Mesothelial cell of epicardium (in vitro differentiated cells): ENCODE measurements around the gene CCL2. TPM values are rescaled to one million over a fixed set of nuclear protein-coding genes. Genes with fewer than 3 reads are reported as not detected.

Experiments
- DNase-seq, 2 experiments: peaks; one replicate each; pipeline ENCODE4 v3.0.0; 2021; ENCODE audit warnings: low spot score in 2 of 2; ENCODE audit not compliant: unreplicated experiment in 2 of 2
- H3K27ac Mint-ChIP-seq: 2 replicates; pipeline ENCODE4 v1.8.0; 2021; ENCODE audit warnings: mixed read lengths
- H3K27me3 Mint-ChIP-seq: 2 replicates; pipeline ENCODE4 v1.8.0; 2021; ENCODE audit warnings: low read depth, mixed read lengths
- H3K36me3 Mint-ChIP-seq: 2 replicates; pipeline ENCODE4 v1.8.0; 2021; ENCODE audit warnings: mixed read lengths
- H3K4me1 Mint-ChIP-seq: 2 replicates; pipeline ENCODE4 v1.8.0; 2021; ENCODE audit warnings: mixed read lengths
- H3K4me3 Mint-ChIP-seq: 2 replicates; pipeline ENCODE4 v1.8.0; 2021; ENCODE audit warnings: mild to moderate bottlenecking, moderate library complexity, mixed read lengths
- H3K9me3 Mint-ChIP-seq: 2 replicates; pipeline ENCODE4 v1.8.0; 2021; ENCODE audit warnings: mixed read lengths
- CTCF ChIP-seq: fragments of 200-600 bp; sonication (generic); IDR thresholded peaks from one replicate; pipeline ENCODE4 v1.5.0; 2021; ENCODE audit warnings: antibody characterized with exemption; ENCODE audit not compliant: unreplicated experiment
- total RNA-seq: library from RNA; stranded (reverse); gene quantifications from 3 replicates; pipeline ENCODE4 v1.2.1, GENCODE V29; 2021

The CCL2 gene
- total RNA-seq, 1 donor from 2014 or later: 53.5 TPM

GRCh38 chr17:34265711-34266110, 10.6 kb downstream of the CCL2 start:
- Mint-ChIP-seq H3K27me3 (peaks cover 57% of the 10 kb centered on the region), H3K27ac (no peak overlapping the region), H3K4me1 (peaks cover 4% of the 10 kb centered on the region), H3K4me3 (no peak overlapping the region), H3K9me3 (no peaks in the 10 kb centered on the region), H3K36me3 (no peaks in the 10 kb centered on the region)
- TF ChIP-seq CTCF: no peak
- no peak for DNase-seq

- H3K36me3 Mint-ChIP-seq: no peaks in the 10 kb centered on the region
- no peak for DNase-seq
Observed at GRCh38 chr17:34269969-34270368, 14.9 kb downstream of the CCL2 start, which contains the start of gene CCL7. Gene CCL7 (plus strand): TSS chr17:34270221. CDS start chr17:34270291, 70 bp downstream.

GRCh38 chr17:34275881-34276280, 20.8 kb downstream of the CCL2 start:
- no peak for TF ChIP-seq CTCF
- Mint-ChIP-seq H3K4me1 (no peaks in the 10 kb centered on the region), H3K4me3 (no peak overlapping the region), H3K36me3 (no peaks in the 10 kb centered on the region), H3K9me3 (no peaks in the 10 kb centered on the region), H3K27ac (no peak overlapping the region), H3K27me3 (peaks cover 60% of the 10 kb centered on the region)
- no peak for DNase-seq

More at GRCh38 chr17:34269969-34270368, 14.9 kb downstream of the CCL2 start, which contains the start of gene CCL7:
- no peak within 1 kb of the TSS for H3K27ac Mint-ChIP-seq
- H3K9me3 Mint-ChIP-seq: no peaks in the 10 kb centered on the region
- peaks cover 4% of the 10 kb centered on the region for H3K4me1 Mint-ChIP-seq
- H3K4me3 Mint-ChIP-seq: no peak within 1 kb of the TSS
- TF ChIP-seq CTCF: no peak
- peaks cover 63% of the 10 kb centered on the region for H3K27me3 Mint-ChIP-seq

GRCh38 chr17:34276826-34277225, 21.7 kb downstream of the CCL2 start:
- Mint-ChIP-seq H3K27me3 (peaks cover 61% of the 10 kb centered on the region), H3K4me1 (no peaks in the 10 kb centered on the region), H3K36me3 (no peaks in the 10 kb centered on the region), H3K27ac (no peak overlapping the region), H3K9me3 (no peaks in the 10 kb centered on the region), H3K4me3 (no peak overlapping the region)
- no peak for DNase-seq
- TF ChIP-seq CTCF: no peak

- Mint-ChIP-seq H3K27me3 (peaks cover 74% of the 10 kb centered on the region), H3K36me3 (no peaks in the 10 kb centered on the region), H3K9me3 (no peaks in the 10 kb centered on the region), H3K4me1 (no peaks in the 10 kb centered on the region), H3K27ac (no peak overlapping the region), H3K4me3 (no peak overlapping the region)
- no peak for TF ChIP-seq CTCF
- DNase-seq: no peak
Observed at GRCh38 chr17:34283571-34283970, 28.5 kb downstream of the CCL2 start.

- DNase-seq: no peak
- Mint-ChIP-seq H3K27me3 (peaks cover 71% of the 10 kb centered on the region), H3K4me3 (no peak within 1 kb of the TSS), H3K36me3 (no peaks in the 10 kb centered on the region), H3K9me3 (no peaks in the 10 kb centered on the region), H3K27ac (no peak within 1 kb of the TSS), H3K4me1 (no peaks in the 10 kb centered on the region)
- no peak for TF ChIP-seq CTCF
Observed at GRCh38 chr17:34285286-34285792, 30.3 kb downstream of the CCL2 start, which contains the start of gene CCL11. Gene CCL11 (plus strand): TSS chr17:34285742. CDS start chr17:34285809, 67 bp downstream.
